Superior temporal gyrus (tissue), 1 donor: ENCODE data around the gene KIF16B.

ENCODE experiments used
- DNase-seq: peaks from one replicate; pipeline ENCODE4 v3.0.0-alpha.2; 2016; ENCODE audit errors: extremely low spot score

The KIF16B gene

GRCh38 chr20:16554766-16555543 is 18.3 kb downstream of the KIF16B start:
- no peak for DNase-seq

GRCh38 chr20:16553684-16554083 is 19.6 kb downstream of the KIF16B start:
- DNase-seq: no peak

- DNase-seq: no peak
These were observed 20.1 kb downstream of the KIF16B start for GRCh38 chr20:16553101-16553500.

- no peak for DNase-seq
These were observed 21.2 kb downstream of the KIF16B start for GRCh38 chr20:16552015-16552414.

GRCh38 chr20:16551607-16552006 is 21.6 kb downstream of the KIF16B start:
- DNase-seq: no peak

- DNase-seq: no peak
These were observed 25.1 kb downstream of the KIF16B start for GRCh38 chr20:16548068-16548672.

- no peak for DNase-seq
These were observed 28.3 kb downstream of the KIF16B start for GRCh38 chr20:16544949-16545348.

- no peak for DNase-seq
These were observed 30.8 kb downstream of the KIF16B start for GRCh38 chr20:16542477-16542876.

GRCh38 chr20:16541878-16542277 is 31.4 kb downstream of the KIF16B start:
- no peak for DNase-seq

GRCh38 chr20:16541226-16541625 is 32.0 kb downstream of the KIF16B start:
- no peak for DNase-seq

GRCh38 chr20:16539280-16540021 is 33.8 kb downstream of the KIF16B start:
- DNase-seq: no peak

- no peak for DNase-seq
These were observed 34.5 kb downstream of the KIF16B start for GRCh38 chr20:16538779-16539178.

- no peak for DNase-seq
These were observed 35.3 kb downstream of the KIF16B start for GRCh38 chr20:16537918-16538317.

GRCh38 chr20:16537025-16537665 is 36.1 kb downstream of the KIF16B start:
- DNase-seq: no peak

GRCh38 chr20:16535277-16535676 is 38.0 kb downstream of the KIF16B start:
- no peak for DNase-seq

- DNase-seq: no peak
These were observed 39.7 kb downstream of the KIF16B start for GRCh38 chr20:16533502-16533901.

- DNase-seq: no peak
These were observed 41.8 kb downstream of the KIF16B start for GRCh38 chr20:16531485-16531884.

GRCh38 chr20:16530201-16530681 is 43.0 kb downstream of the KIF16B start:
- DNase-seq: no peak

- DNase-seq: no peak
These were observed 45.2 kb downstream of the KIF16B start for GRCh38 chr20:16528078-16528477.

- DNase-seq: no peak
These were observed 45.8 kb downstream of the KIF16B start for GRCh38 chr20:16527438-16527837.

- DNase-seq: no peak
These were observed 46.5 kb downstream of the KIF16B start for GRCh38 chr20:16526433-16527380.
